H1 (cell line): ENCODE data around the gene LIG4. TPM values are rescaled to one million over a fixed set of nuclear protein-coding genes. Genes with fewer than 3 reads are reported as not detected.

Source experiments
- CTCF ChIA-PET: fragments of 300-600 bp; sonication (Branson Sonifier 250); formaldehyde crosslinking; loops from one replicate; lab custom pipeline; 2021; ENCODE audit not compliant: partially characterized antibody; lab: Charles Lee
- POLR2A ChIA-PET: fragments of 300-600 bp; sonication (Branson Sonifier 250); formaldehyde crosslinking; loops from one replicate; lab custom pipeline; 2021; ENCODE audit warnings: inconsistent platforms; ENCODE audit not compliant: partially characterized antibody; lab: Charles Lee
- DNase-seq, 2 experiments: peaks; one replicate each; pipeline versions ENCODE4 v3.0.0 to v3.0.0-alpha.2; 2010 to 2022; ENCODE audit warnings: low spot score in 2 of 2, low read depth in 1 of 2, mixed read lengths in 1 of 2
- FAIRE-seq: peaks from 2 replicates; lab custom pipeline; 2011; peaks lifted over from hg19 to GRCh38; lab: Jason Lieb, UNC
- H2AFZ ChIP-seq: 2 replicates; pipeline ENCODE4 v1.8.1; 2012; ENCODE audit warnings: low read length, inconsistent platforms
- H2AK5ac ChIP-seq: 2 replicates; pipeline ENCODE4 v1.6.1; 2013; ENCODE audit warnings: low read depth, low read length
- H2BK120ac ChIP-seq: replicated peaks from 2 replicates; pipeline ENCODE3; 2013; ENCODE audit warnings: low read depth, low read length, inconsistent platforms
- H2BK12ac ChIP-seq: 2 replicates; pipeline ENCODE4 v1.6.1; 2013; ENCODE audit warnings: low read depth, low read length
- H2BK15ac ChIP-seq: 2 replicates; pipeline ENCODE4 v1.6.1; 2013; ENCODE audit warnings: low read length
- H2BK20ac ChIP-seq: 2 replicates; pipeline ENCODE4 v1.6.1; 2013; ENCODE audit warnings: low read length
- H2BK5ac ChIP-seq: 2 replicates; pipeline ENCODE4 v1.6.1; 2013; ENCODE audit warnings: low read depth, low read length
- H3K14ac ChIP-seq: 2 replicates; pipeline ENCODE4 v1.6.1; 2013; ENCODE audit warnings: inconsistent platforms; ENCODE audit not compliant: insufficient read length
- H3K18ac ChIP-seq: 2 replicates; pipeline ENCODE4 v1.6.1; 2013; ENCODE audit warnings: low read length; ENCODE audit errors: extremely low read depth
- H3K23ac ChIP-seq: 2 replicates; pipeline ENCODE4 v1.6.1; 2013; ENCODE audit warnings: inconsistent platforms; ENCODE audit not compliant: insufficient read length
- H3K23me2 ChIP-seq: 2 replicates; pipeline ENCODE4 v1.6.1; 2013; ENCODE audit warnings: low read depth, low read length
- H3K27ac ChIP-seq: 2 replicates; pipeline ENCODE4 v1.6.1; 2011; ENCODE audit warnings: low read depth, low read length, inconsistent platforms
- H3K27me3 ChIP-seq, 4 experiments: replicated peaks in 1 of 4; 1 replicate in 1 of 4; 2 replicates in 3 of 4; pipeline versions ENCODE4 v1.6.1 to v1.8.1; 2011 to 2013; ENCODE audit warnings: low read length in 3 of 4, mild to moderate bottlenecking in 3 of 4, inconsistent platforms in 2 of 4, mixed read lengths in 2 of 4, moderate library complexity in 1 of 4; ENCODE audit not compliant: control insufficient read depth in 3 of 4, insufficient read depth in 3 of 4; ENCODE audit errors: extremely low read depth in 1 of 4
- H3K36me3 ChIP-seq, 4 experiments: 2 replicates each; pipeline versions ENCODE4 v1.6.1 to v1.8.1; 2011 to 2013; ENCODE audit warnings: mild to moderate bottlenecking in 4 of 4, low read length in 3 of 4, moderate library complexity in 2 of 4, control low read depth in 1 of 4, inconsistent platforms in 1 of 4; ENCODE audit not compliant: insufficient read depth in 4 of 4, control insufficient read depth in 2 of 4
- H3K4ac ChIP-seq: replicated peaks from 2 replicates; pipeline ENCODE3; 2013; ENCODE audit warnings: low read length, low read depth, mixed read lengths, inconsistent platforms; ENCODE audit not compliant: insufficient read length
- H3K4me1 ChIP-seq, 4 experiments: replicated peaks in 1 of 4; 1 replicate in 1 of 4; 2 replicates in 3 of 4; pipeline versions ENCODE4 v1.6.1 to v1.8.1; 2011 to 2013; ENCODE audit warnings: low read length in 3 of 4, inconsistent platforms in 2 of 4, mixed read lengths in 1 of 4; ENCODE audit not compliant: insufficient read depth in 4 of 4, control insufficient read depth in 3 of 4
- H3K4me2 ChIP-seq, 2 experiments: 2 replicates each; pipeline versions ENCODE4 v1.6.1 to v1.8.1; 2011 to 2013; ENCODE audit warnings: low read depth in 2 of 2, low read length in 2 of 2, control low read depth in 1 of 2, inconsistent platforms in 1 of 2, mild to moderate bottlenecking in 1 of 2; ENCODE audit not compliant: insufficient read depth in 1 of 2
- H3K4me3 ChIP-seq, 4 experiments: fragments of 200-600, 300-600 bp in 1 of 4; sonication (generic), shearing (Covaris generic), sonication (Bioruptor Twin) in 1 of 4; 2 replicates each; pipeline versions ENCODE4 v1.5.1 to v1.8.1; 2011 to 2016; ENCODE audit warnings: low read length in 4 of 4, low read depth in 3 of 4, control low read depth in 2 of 4, inconsistent platforms in 2 of 4, mild to moderate bottlenecking in 2 of 4, mixed read lengths in 1 of 4, moderate library complexity in 1 of 4; ENCODE audit not compliant: insufficient read depth in 2 of 4; ENCODE audit errors: extremely low read depth in 1 of 4
- H3K56ac ChIP-seq: replicated peaks from 2 replicates; pipeline ENCODE3; 2013; ENCODE audit warnings: low read depth, mild to moderate bottlenecking, mixed read lengths, low read length, inconsistent platforms; ENCODE audit not compliant: insufficient read length
- H3K79me1 ChIP-seq: 2 replicates; pipeline ENCODE4 v1.6.1; 2013; ENCODE audit warnings: low read depth, low read length, control low read depth
- H3K79me2 ChIP-seq, 2 experiments: 2 replicates each; pipeline versions ENCODE4 v1.6.1 to v1.8.1; 2012 to 2013; ENCODE audit warnings: low read length in 2 of 2, mild to moderate bottlenecking in 2 of 2, inconsistent platforms in 1 of 2; ENCODE audit not compliant: insufficient read depth in 2 of 2, control insufficient read depth in 1 of 2
- H3K9ac ChIP-seq, 4 experiments: replicated peaks in 1 of 4; 1 replicate in 1 of 4; 2 replicates in 3 of 4; pipeline versions ENCODE4 v1.6.1 to v1.8.1; 2011 to 2013; ENCODE audit warnings: low read depth in 3 of 4, low read length in 3 of 4, control low read depth in 2 of 4, mild to moderate bottlenecking in 2 of 4, moderate library complexity in 2 of 4, inconsistent platforms in 1 of 4; ENCODE audit errors: extremely low read depth in 1 of 4
- H3K9me3 ChIP-seq, 2 experiments: 2 replicates each; pipeline versions ENCODE4 v1.6.1 to v1.8.1; 2012 to 2013; ENCODE audit warnings: mild to moderate bottlenecking in 2 of 2, moderate library complexity in 2 of 2, control low read depth in 1 of 2, inconsistent platforms in 1 of 2, low read depth in 1 of 2, low read length in 1 of 2, mixed read lengths in 1 of 2; ENCODE audit not compliant: insufficient read depth in 2 of 2
- H4K20me1 ChIP-seq, 2 experiments: replicated peaks in 1 of 2; 2 replicates each; pipeline versions ENCODE3 to v1.8.1; 2011 to 2013; ENCODE audit warnings: inconsistent platforms in 2 of 2, low read length in 2 of 2, mild to moderate bottlenecking in 1 of 2; ENCODE audit not compliant: insufficient read depth in 2 of 2, control insufficient read depth in 1 of 2
- H4K5ac ChIP-seq: 2 replicates; pipeline ENCODE4 v1.6.1; 2013; ENCODE audit warnings: low read length, low read depth, mixed read lengths, inconsistent platforms; ENCODE audit not compliant: insufficient read length
- H4K8ac ChIP-seq: 2 replicates; pipeline ENCODE4 v1.8.0; 2013; ENCODE audit warnings: mild to moderate bottlenecking, moderate library complexity, low read length, inconsistent platforms; ENCODE audit not compliant: insufficient read depth; ENCODE audit errors: extremely low read depth
- H4K91ac ChIP-seq: replicated peaks from 2 replicates; pipeline ENCODE3; 2013; ENCODE audit warnings: low read length, mixed read lengths, inconsistent platforms; ENCODE audit not compliant: insufficient read length
- FOSL1 ChIP-seq: IDR thresholded peaks from 2 replicates; pipeline ENCODE4 v1.6.1; 2011; ENCODE audit warnings: mild to moderate bottlenecking, low read depth, low read length, moderate library complexity; ENCODE audit not compliant: insufficient read depth
- JUND ChIP-seq: IDR thresholded peaks from 2 replicates; pipeline ENCODE4 v1.6.1; 2011; ENCODE audit warnings: mild to moderate bottlenecking, improper control_type of control experiment, low read length
- MAFK ChIP-seq: IDR thresholded peaks from 2 replicates; pipeline ENCODE4 v1.6.1; 2012; ENCODE audit warnings: low read depth, mild to moderate bottlenecking, improper control_type of control experiment, low read length
- POU5F1 ChIP-seq: IDR thresholded peaks from 2 replicates; pipeline ENCODE4 v1.6.1; 2011; ENCODE audit warnings: low read depth, mild to moderate bottlenecking, low read length, moderate library complexity
- RBBP5 ChIP-seq: IDR thresholded peaks from 2 replicates; pipeline ENCODE4 v1.7.1; 2012; ENCODE audit warnings: low read depth, mild to moderate bottlenecking, inconsistent platforms, low read length, moderate library complexity, borderline replicate concordance
- RNF2 ChIP-seq: fragments of 200-900, 300-1000 bp; sonication (generic); IDR thresholded peaks from 2 replicates; pipeline ENCODE4 v1.7.1; 2016; ENCODE audit warnings: borderline replicate concordance, low read depth, mild to moderate bottlenecking, antibody characterized with exemption, low read length; ENCODE audit not compliant: poor library complexity, severe bottlenecking; ENCODE audit errors: missing control alignments
- polyA plus RNA-seq, 7 experiments: library from polyadenylated mRNA; depleted of rRNA in 3 of 7; stranded (reverse) in 5 of 7; unstranded in 2 of 7; fragments of >200 nt in 5 of 7; fragments of 200-250 nt in 2 of 7; gene quantifications; 1 replicate in 5 of 7; 2 replicates in 1 of 7; 4 replicates in 1 of 7; pipeline versions ENCODE4 v1.2.1 to v1.2.3, GENCODE V29; 2011 to 2013; ENCODE audit warnings: missing spikeins in 2 of 7, mixed read lengths in 2 of 7
- total RNA-seq: library from RNA; stranded (reverse); fragmentation: NEBNext Ultra II Directional; extraction: Animal tissue kit (Norgen Biotek cat#: 25700); gene quantifications from 2 replicates; pipeline ENCODE4 v1.2.1, GENCODE V29; 2021

Gene LIG4
- total and polyA plus RNA-seq, 2 of the 8 experiments (the other 6 are each of a cell fraction or from before 2014, with no cell fraction given), result 1.1 to 4.5 TPM

DNA sequence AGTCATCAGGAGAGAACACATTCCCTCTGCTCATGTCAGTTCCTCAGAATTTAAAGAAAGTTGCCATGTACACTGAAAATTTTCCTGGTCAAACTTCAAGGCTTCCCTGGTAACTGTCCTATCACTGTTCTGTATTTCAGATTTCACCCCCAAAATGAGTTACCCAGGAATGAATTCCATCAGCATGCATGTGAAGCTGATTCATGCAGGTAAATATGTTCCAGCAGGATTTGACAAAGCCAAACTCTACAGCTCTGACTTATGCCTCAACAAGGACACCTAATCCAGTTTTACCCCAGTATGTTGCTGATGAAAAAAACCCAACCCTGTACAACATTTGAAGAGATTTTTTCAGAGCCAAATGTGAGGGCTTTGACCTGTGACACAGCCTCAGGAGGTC lies 21.5 kb downstream of the LIG4 start:
- no peaks in the 10 kb centered on the region for H4K20me1 ChIP-seq
- no peaks in the 10 kb centered on the region for H3K27me3 ChIP-seq
- no peak overlapping the region for H3K27ac ChIP-seq
- FAIRE-seq, result no peak
- TF ChIP-seq JUND (no peak), MAFK (no peak), RBBP5 (no peak), POU5F1 (no peak), FOSL1 (no peak), RNF2 (no peak)
- TF ChIP-seq, all 59 proteins: peak for 0
- Histone ChIP-seq H3K9me3 (no peaks in the 10 kb centered on the region; a peak in 1 of 4 replicates), H3K56ac (no peak overlapping the region), H3K79me2 (no peaks in the 10 kb centered on the region), H3K9ac (no peak overlapping the region), H3K36me3 (no peaks in the 10 kb centered on the region), H2BK120ac (no peak overlapping the region), H2BK15ac (no peak overlapping the region), H3K23me2 (no peaks in the 10 kb centered on the region), H3K4me2 (no peak overlapping the region), H2AK5ac (no peak overlapping the region), H2BK20ac (no peak overlapping the region), H4K5ac (no peak overlapping the region), H3K79me1 (no peaks in the 10 kb centered on the region), H2AFZ (no peak overlapping the region), H3K14ac (no peak overlapping the region), H3K4me3 (no peak overlapping the region), H2BK12ac (no peak overlapping the region), H3K18ac (no peak overlapping the region), H2BK5ac (no peak overlapping the region), H4K91ac (no peak overlapping the region), H4K8ac (no peak overlapping the region), H3K4me1 (no peaks in the 10 kb centered on the region), H3K4ac (no peak overlapping the region), H3K23ac (no peak overlapping the region)
- DNase-seq, result no peak
- ChIA-PET CTCF (no interaction called here), POLR2A (no interaction called here)
